Tibial artery (tissue), 4 donors: ENCODE data around the gene CDKN2A.

ENCODE experiments used
- DNase-seq, 2 donors: peaks; one replicate each; pipeline ENCODE4 v3.0.0-alpha.2; 2019
- H3K27ac ChIP-seq, 2 donors: fragments of 200-600 bp; sonication (generic) in 1 of 2; 1 replicate in 1 of 2; 2 replicates in 1 of 2; pipeline ENCODE4 v1.5.1; 2018 to 2019; ENCODE audit warnings: mild to moderate bottlenecking in 1 of 2
- H3K27me3 ChIP-seq, 2 donors: fragments of 200-600 bp; sonication (generic) in 1 of 2; one replicate each; pipeline versions ENCODE4 v1.5.1 to v1.6.0; 2016 to 2019
- H3K36me3 ChIP-seq, 3 donors: fragments of 200-600 bp; sonication (generic) in 2 of 3; one replicate each; pipeline ENCODE4 v1.5.1; 2016 to 2019; ENCODE audit warnings: mild to moderate bottlenecking in 2 of 3
- H3K4me1 ChIP-seq, 4 donors: fragments of 200-600 bp; sonication (generic) in 2 of 4; 1 replicate in 3 of 4; 2 replicates in 1 of 4; pipeline ENCODE4 v1.5.1; 2016 to 2019
- H3K4me3 ChIP-seq, 2 donors: fragments of 200-600 bp; sonication (generic) in 1 of 2; 1 replicate in 1 of 2; 2 replicates in 1 of 2; pipeline ENCODE4 v1.5.1; 2018 to 2019; ENCODE audit warnings: mild to moderate bottlenecking in 2 of 2
- H3K9me3 ChIP-seq, 3 donors: fragments of 200-600 bp; sonication (generic) in 1 of 3; one replicate each; pipeline ENCODE4 v1.5.1; 2016 to 2019
- CTCF ChIP-seq, 2 experiments: fragments of 200-600 bp in 1 of 2; fragments of 450-650 bp in 1 of 2; IDR thresholded peaks; one replicate each; pipeline ENCODE4 v1.5.1; 2017 to 2019; ENCODE audit warnings: antibody characterized with exemption in 2 of 2, mild to moderate bottlenecking in 1 of 2, moderate library complexity in 1 of 2
- intact Hi-C: fragments of 100-400 bp; cut with DNase I; formaldehyde crosslinking; loops from one replicate; pipeline ENCODE4 v1.15.0; 2023; ENCODE audit warnings: low total_unique reads

CDKN2A gene

GRCh38 chr9:21993007-21993406 lies 1.2 kb downstream of the CDKN2A start:
- no peak for TF ChIP-seq CTCF (IDR thresholded peaks at IDR 0.05)

GRCh38 chr9:21991072-21991959 lies 2.9 kb downstream of the CDKN2A start:
- TF ChIP-seq CTCF (IDR thresholded peaks at IDR 0.05): no peak
- intact Hi-C loops: no loop called here
- Histone ChIP-seq H3K27me3 (peaks cover 0 to 46% of the 10 kb centered on the region in 2 donors), H3K4me1 (peaks cover 0 to 14% (median 8%) of the 10 kb centered on the region in 4 donors), H3K4me3 (no peak overlapping the region), H3K36me3 (no peaks in the 10 kb centered on the region), H3K27ac (no peak overlapping the region), H3K9me3 (no peaks in the 10 kb centered on the region)
- no peak for DNase-seq

More at GRCh38 chr9:21993007-21993406, 1.2 kb downstream of the CDKN2A start:
- DNase-seq: no peak
- Histone ChIP-seq H3K9me3 (no peaks in the 10 kb centered on the region), H3K4me1 (peaks cover 0 to 14% (median 8%) of the 10 kb centered on the region in 4 donors), H3K27ac (no peak overlapping the region), H3K27me3 (peaks cover 0 to 34% of the 10 kb centered on the region in 2 donors), H3K36me3 (no peaks in the 10 kb centered on the region), H3K4me3 (no peak overlapping the region)
- intact Hi-C loops: no loop called here

GRCh38 chr9:21989440-21990189 lies 4.6 kb downstream of the CDKN2A start:
- H3K27me3 ChIP-seq: peaks cover 0 to 63% of the 10 kb centered on the region in 2 donors
- peaks cover 0 to 8% (median 6%) of the 10 kb centered on the region in 4 donors for H3K4me1 ChIP-seq
- H3K36me3 ChIP-seq: no peaks in the 10 kb centered on the region
- intact Hi-C loops: no loop called here
- TF ChIP-seq CTCF (IDR thresholded peaks at IDR 0.05): no peak
- H3K4me3 ChIP-seq: no peak overlapping the region
- no peak for DNase-seq
- no peaks in the 10 kb centered on the region for H3K9me3 ChIP-seq
- no peak overlapping the region for H3K27ac ChIP-seq

- DNase-seq: no peak
- no peaks in the 10 kb centered on the region for H3K9me3 ChIP-seq
- H3K27ac ChIP-seq: no peak overlapping the region
- no peak overlapping the region for H3K4me3 ChIP-seq
- no peaks in the 10 kb centered on the region for H3K4me1 ChIP-seq
- H3K36me3 ChIP-seq: no peaks in the 10 kb centered on the region
- TF ChIP-seq CTCF (IDR thresholded peaks at IDR 0.05): no peak
- intact Hi-C loops: no loop called here
- H3K27me3 ChIP-seq: peaks cover 0 to 66% of the 10 kb centered on the region in 2 donors
These were observed 5.9 kb downstream of the CDKN2A start for GRCh38 chr9:21988056-21988990.
